HG03342 (cell line): ENCODE results near the gene NDUFV3.
"Not testable (repeated sequence)": the region's sequence is repeated elsewhere in the genome, so short reads cannot be mapped to it uniquely, and the experiment has no call there.

Experiments used
- ATAC-seq: cut with Tn5 transposase; IDR thresholded peaks from one replicate; pipeline ENCODE4 v1.9.1; 2021; ENCODE audit warnings: mild to moderate bottlenecking, moderate library complexity; ENCODE audit not compliant: unreplicated experiment

NDUFV3 gene

DNA sequence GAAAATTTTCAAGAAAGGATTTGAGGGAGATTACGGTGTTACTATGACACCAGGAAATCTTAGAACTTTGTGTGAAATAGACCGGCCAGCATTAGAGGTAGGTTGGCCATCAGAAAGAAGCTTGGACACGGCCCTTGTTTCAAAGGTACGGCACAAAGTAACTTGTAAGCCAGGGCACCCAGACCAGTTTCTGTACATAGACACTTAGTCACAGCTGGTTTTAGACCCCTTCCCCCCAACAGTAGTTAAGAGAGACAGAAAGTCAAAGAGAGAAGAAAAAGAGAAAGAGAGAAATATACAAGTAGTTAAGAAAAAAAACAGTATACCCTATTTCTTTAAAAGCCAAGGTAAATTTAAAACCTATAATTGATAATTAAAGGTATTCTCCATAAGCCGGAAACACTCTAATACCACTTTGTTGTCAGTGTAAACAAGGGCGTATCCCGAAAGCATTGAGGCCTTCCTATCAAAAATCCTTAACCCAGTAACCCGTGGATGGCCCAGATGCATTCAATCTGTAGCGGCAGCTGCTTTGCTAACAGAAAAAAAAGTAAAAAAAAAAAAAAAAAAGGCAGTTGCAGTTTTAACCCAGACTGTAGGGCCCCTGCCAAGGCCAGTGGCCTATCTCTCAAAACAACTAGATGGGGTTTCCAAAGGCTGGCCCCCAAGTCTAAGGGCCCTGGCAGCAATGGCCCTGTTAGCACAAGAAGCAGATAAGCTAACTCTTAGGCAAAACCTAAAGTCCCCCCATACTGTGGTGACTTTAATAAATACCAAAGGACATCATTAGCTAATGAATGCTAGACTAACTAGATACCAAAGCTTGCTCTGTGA is 40.2 kb downstream of the NDUFV3 start:
- not testable (repeated sequence) for ATAC-seq

DNA sequence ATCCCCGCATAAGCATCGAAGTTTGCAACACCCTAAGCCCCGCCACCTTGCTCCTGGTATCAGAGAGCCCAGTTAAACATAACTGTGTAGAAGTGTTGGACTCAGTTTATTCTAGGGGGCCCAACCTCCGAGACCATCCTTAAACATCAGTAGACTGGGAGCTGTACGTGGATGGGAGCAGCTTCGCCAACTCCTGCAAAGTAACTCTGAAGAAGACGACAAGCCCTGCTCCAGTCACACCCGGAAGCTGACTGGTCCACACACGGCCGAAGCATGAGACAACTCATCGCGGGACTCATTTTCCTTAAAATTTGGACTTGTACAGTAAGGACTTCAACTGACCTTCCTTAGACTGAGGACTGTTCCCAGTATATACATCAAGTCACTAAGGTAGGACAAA is 40.9 kb downstream of the NDUFV3 start:
- not testable (repeated sequence) for ATAC-seq

DNA sequence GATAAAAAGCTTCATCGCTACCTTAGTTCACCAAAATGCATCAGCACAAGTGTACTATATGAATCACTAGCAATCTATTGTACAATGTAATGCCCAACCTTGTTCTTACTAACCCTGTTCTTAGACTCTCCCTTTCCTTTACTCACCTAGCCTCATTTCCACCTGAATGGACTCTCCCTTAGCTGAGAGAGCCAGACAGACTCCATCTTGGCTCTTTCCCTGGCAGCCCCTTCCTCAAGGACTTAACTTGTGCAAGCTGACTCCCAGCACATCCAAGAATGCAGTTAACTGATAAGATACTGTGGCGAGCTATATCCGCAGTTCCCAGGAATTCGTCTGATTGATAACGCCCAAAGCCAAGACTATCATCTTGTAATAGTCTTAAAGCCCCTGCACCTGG is 43.3 kb downstream of the NDUFV3 start:
- not testable (repeated sequence) for ATAC-seq

DNA sequence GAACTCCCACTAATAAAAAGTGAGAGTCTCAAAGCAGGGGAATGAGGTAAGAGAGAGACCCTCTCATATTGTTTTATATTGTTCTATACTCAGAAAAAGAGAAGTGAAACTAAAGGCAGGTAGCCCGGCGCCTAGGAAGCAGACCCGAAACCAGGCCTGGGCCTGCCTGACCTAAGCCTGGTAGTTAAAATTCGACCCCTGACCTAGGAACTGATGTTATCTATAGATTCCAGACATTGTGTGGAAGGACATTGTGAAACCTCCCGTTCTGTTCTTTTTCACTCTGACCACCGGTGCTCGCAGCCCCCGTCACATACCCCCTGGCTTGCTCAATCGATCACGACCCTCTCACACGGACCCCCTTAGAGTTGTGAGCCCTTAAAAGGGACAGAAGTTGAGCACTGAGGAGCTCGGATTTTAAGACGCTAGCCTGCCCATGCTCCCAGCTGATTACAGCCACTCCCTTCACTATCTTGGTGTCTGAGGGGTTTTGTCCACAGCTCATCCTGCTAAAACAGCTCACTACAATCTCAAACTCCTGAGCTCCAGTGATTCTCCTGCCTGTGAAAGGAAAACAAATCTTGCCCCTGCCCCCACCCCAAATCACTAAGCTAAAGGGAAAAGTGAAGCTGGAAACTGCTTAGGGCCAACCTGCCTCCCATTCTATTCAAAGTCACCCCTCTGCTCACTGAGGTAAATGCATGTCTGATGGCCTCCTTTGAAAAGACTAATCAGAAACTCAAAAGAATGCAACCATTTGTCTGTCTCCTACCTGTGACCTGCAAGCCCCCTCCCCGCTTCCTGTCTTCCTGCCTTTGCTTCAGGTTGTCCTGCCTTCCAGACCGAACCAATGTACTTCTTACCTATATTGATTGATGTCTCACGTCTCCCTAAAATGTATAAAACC is 44.2 kb downstream of the NDUFV3 start:
- not testable (repeated sequence) for ATAC-seq

DNA sequence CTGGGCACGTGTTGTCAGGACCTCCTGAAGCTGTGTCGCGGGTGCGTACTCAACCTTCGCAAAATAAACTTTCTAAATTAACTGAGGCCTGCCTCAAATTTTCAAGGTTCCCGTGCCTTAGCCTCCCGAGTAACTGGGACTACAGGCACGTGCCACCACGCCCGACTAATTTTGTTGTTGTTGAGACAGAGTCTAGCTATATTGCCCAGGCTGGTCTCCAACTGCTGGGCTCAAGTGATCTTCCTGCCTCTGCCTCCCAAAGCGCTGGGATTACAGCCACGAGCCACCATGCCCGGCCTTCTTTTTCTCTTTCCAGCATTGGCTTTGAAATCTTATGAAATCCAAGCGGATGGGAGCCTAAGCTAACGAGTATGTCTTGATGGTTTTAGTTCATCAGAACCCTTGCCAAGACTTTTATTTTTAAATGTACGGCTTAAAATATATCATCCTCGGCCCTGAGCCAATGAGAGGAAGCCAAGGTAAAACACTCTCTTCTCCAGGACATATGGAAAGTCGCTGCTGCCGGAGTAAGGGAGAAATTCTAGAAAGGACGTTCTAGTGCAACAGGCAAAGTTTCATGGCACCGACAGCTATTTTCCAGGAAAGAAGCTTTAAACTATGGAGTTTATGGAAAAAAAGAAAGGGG is 45.0 kb downstream of the NDUFV3 start:
- no peak for ATAC-seq

DNA sequence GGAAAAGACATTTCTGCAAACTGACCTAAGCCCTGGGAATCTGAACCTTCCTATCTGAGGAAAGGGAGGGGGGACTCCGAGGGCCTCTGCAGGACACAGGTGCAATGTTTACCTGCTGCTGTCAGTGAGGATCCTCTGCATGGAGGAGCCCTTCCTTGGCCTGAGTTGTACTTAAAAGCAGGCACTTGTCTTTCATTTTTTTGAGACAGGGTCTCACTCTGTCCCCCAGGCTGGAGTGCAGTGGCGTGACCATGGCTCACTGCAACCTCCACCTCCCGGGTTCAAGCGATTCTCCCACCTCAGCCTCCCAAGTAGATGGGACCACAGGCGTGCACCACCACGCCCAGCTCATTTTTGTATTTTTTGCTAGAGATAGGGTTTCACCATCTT is 45.5 kb downstream of the NDUFV3 start:
- ATAC-seq, result not testable (repeated sequence)

DNA sequence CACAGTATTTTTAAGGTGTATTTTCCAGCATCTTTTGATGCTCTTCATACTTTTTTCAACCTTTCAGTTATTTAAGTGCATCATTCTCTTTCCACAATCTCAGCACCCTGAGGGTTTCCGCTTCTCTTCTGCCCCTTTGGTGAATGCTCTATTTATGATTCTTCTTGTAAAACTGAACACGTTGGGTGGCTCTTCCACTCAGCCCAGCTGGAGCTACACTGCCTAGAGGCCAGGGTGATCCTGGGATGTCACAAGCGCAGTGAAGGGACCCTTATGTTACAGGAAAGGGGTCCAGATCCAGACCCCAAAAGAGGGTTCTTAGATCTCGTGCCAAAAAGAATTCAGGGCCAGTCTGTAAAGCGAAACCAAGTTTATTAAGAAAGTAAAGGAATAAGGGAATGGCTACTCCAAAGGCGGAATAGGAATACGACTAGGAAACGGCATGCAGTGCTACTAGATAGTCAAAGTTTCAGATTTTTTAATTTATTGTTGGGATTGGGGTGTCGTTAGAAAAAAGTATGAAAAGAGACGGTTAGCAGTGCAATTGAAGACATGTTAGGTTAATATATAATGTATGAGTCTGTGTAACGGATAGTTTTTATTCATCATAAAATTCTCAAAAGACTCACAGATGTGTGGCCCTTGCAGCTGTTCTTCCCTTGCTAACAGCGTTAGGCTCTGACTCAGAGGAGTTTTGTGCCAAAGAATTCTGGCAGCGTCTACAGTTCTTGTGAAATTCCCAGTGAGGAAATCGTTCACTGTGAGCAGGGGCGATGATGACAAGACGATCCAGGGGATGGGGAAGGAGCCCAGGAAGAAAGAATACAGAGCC is 46.7 kb downstream of the NDUFV3 start:
- no peak for ATAC-seq

DNA sequence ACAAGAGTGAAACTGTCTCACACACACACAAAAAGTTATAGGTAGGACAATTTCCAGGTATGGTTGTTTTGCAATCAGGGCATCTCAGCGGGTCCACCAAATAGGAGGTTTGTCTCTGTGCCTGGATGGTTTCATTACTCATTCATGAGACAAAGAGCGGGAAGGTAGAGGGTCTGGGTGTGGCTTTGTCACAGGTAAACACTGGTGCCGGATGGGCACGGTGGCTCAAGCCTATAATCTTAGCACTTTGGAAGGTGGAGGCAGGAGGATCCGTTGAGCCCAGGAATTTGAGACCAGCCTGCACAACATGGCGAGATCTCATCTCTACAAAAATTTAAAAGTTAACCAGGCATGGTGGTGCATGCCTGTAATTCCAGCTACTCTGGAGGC is 48.6 kb downstream of the NDUFV3 start:
- ATAC-seq, result no peak

DNA sequence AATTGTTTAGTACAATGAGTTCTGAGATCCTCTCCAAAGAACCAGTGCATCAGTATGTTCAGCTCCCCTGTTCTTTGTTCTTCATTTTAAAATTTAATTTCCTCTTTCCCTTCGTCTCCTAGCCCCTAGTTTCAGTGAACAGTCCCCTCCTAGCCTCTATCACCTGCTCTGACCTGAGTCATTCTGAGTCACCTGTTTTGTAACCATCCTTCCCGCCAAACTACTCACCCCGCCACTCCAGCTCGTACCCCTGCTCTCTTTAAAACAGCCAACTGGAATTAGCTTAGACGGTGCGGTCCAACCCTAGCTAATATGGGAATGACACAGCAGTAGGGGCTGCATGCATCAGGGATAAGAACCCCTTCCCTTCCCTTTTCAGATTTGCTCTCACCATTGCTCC is 49.1 kb downstream of the NDUFV3 start:
- ATAC-seq, result no peak

DNA sequence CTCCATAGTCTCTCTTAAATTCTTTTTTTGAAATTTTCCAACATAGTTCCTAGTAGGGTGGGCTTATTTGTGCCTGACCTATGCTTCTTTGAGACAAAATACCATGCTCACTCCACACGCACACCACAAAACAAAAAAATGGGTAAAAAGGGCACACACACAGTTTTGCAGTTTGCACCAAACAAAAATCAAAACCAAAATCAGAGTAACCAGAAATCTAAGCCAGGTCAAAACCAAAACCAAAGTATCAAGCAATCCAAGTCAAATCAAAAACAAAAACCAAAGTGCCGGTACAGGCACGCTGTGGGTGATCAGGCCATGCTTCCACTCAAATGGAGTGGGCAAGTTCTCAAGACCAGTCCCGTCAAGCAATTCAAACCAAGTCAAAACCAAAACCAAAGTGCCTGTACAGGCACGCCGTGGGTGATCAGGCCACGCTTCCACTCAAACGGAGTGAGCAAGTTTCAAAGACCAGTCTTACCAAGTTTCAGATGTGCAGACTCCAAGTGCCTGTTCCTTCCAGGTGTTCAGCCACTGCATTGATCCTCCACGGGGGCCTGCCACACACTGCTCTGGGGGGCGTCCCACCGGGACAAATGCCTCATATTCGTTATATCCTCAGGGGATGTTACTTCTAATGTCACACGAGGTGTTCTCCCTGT is 56.1 kb downstream of the NDUFV3 start:
- ATAC-seq, result not testable (repeated sequence)

DNA sequence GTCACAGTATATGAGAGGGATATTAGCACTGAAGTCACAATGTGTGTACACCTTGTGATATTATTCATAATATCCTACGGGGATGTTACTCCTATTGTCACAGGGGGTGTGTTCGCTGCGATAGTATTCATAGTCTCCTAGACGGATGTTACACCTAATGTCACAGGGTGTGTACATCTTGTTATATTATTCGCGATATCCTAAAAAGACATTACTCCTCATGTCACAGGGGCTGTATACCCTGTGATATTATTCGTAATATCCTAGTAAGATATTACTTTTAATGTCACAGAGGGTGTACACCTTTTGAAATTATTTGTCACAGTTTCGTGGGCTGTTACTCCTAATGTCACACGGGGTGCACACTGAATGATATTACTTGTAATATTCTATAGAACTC is 58.1 kb downstream of the NDUFV3 start:
- ATAC-seq, result not testable (repeated sequence)

DNA sequence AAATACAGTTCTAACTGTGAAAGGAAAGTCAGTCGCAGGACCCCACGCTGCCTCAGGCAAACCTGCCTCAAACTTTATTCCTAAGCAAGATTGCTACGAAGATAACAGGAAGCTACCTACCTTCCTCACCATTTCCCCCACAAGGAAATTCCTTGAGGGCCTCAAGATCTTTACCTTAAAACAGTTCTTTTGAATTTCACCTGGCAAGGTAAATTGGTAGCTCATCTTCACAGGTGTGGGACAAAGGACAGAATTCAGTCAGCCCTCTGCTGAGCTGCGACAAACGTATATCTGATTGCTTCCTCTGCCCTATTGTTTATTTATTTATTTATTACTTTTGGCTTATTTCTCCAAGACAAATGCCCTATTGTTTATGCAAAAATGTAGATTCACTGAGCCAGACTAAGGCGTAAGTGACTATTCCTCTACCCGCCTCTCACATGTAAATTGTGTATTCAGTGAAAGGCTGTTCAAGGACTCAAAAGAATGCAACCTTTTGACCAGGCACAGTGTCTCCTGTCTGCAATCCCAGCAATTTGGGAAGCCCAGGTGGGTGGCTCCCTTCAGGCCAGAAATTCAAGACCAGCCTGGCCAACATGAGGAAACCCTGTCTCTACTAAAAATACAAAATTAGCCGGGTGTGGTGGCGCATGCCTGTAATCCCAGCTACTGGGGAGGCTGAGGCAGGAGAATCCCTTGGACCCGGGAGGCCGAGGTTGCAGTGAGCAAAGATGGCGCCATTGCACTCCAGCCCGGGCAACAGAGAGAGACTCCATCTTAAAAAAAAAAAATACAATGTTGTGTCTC is 63.9 kb downstream of the NDUFV3 start:
- ATAC-seq, result no peak

DNA sequence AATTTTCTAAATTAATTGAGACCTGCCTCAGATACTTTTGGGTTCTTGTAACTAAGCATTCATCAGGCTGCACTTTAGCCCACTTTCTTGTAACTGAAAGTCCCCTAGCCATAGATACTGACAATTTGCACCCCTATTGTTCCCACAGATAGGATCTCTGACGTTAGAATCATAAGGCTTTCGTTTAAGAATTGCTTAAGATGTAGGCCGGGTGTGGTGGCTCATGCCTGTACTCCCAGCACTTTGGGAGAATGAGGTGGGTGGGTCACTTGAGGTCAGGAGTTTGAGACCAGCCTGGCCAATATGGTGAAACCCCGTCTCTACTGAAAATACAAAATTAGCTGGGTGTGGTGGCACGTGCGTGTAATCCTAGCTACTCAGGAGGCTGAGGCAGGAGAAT is 65.0 kb downstream of the NDUFV3 start:
- not testable (repeated sequence) for ATAC-seq

DNA sequence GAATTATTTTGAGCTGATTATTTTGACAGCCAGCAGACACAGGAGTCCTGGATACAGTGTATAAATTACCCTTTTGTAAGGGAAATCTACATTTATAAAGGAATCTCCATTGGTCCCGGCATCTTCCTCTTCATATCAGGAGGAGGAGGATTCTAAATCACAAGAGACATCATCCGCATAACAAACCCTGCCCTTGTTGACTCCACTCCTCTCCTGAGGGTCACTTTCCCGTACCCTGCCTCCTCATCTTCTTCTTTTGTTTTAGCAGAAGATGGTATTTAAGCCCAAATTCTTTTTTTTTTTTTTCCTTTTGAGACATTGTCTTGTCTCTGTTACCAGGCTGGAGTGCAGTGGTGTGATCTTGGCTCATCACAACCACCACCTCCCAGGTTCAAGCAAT is 66.6 kb downstream of the NDUFV3 start:
- no peak for ATAC-seq

DNA sequence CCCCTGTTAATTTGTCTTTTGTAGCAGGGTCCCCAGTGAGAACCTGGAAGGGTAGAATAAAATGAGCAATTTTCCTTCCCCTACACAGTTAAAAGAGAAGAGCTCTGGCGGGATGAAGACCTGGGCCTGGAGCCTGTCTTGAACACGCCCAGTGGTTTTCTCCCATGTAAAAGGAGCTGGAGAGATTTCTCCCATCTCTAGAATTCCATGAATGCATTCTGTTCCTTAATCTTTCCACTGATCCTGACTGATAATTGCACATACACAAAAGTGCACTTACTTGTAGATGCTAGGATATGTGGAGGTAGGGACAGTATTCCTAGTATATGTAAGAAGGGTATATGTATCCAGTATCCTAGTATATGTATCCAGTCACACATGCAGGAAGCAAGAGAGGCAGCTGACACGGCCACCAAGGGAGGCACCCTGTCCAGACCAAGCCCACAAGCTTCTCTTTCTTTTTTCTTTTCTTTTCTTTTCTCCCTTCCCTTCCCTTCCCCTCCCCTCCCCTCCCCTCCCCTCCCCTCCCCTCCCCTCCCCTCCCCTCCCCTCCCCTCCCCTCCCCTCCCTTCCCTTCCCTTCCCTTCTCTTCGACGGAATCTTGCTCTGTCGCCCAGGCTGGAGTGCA is 69.4 kb downstream of the NDUFV3 start:
- no peak for ATAC-seq
